HEK293 (cell line): Measurements from ENCODE around the gene SIRPA.

Experiments
- CTCF ChIA-PET: fragments of 350-600 bp; formaldehyde crosslinking; extraction: SDS; loops from one replicate; lab custom pipeline; 2021; ENCODE audit warnings: antibody characterized with exemption; lab: Yijun Ruan, JAX
- POLR2A ChIA-PET: fragments of 300-600 bp; formaldehyde crosslinking; extraction: SDS; loops from one replicate; lab custom pipeline; 2020; ENCODE audit warnings: antibody characterized with exemption, inconsistent platforms; lab: Yijun Ruan, JAX
- H3K27ac ChIP-seq: fragments of 200-500 bp; sonication (Bioruptor generic); 2 replicates; pipeline ENCODE4 v1.5.1; 2014; ENCODE audit warnings: low read depth, low read length, control low read depth, inconsistent platforms; ENCODE audit errors: extremely low read depth
- H3K36me3 ChIP-seq, 2 experiments: fragments of 200-500 bp in 1 of 2; sonication (Bioruptor generic) in 1 of 2; 1 replicate in 1 of 2; 2 replicates in 1 of 2; pipeline ENCODE4 v1.5.1; 2014 to 2017; ENCODE audit warnings: inconsistent platforms in 2 of 2, low read length in 2 of 2; ENCODE audit not compliant: control insufficient read depth in 2 of 2, insufficient read depth in 1 of 2
- H3K4me1 ChIP-seq: fragments of 200-500 bp; sonication (Bioruptor generic); 2 replicates; pipeline ENCODE4 v1.5.1; 2014; ENCODE audit warnings: mild to moderate bottlenecking, low read length, inconsistent platforms; ENCODE audit not compliant: control insufficient read depth, insufficient read depth
- H3K4me3 ChIP-seq: 2 replicates; pipeline ENCODE4 v1.5.1; 2011; ENCODE audit warnings: low read depth, mild to moderate bottlenecking, control low read depth, low read length, moderate library complexity
- H3K9me3 ChIP-seq: fragments of 200-500 bp; sonication (Bioruptor generic); 2 replicates; pipeline ENCODE4 v1.5.1; 2014; ENCODE audit warnings: low read depth, low read length, inconsistent platforms; ENCODE audit not compliant: control insufficient read depth, insufficient read depth
- EGR2 ChIP-seq: fragments of 450-650 bp; formaldehyde crosslinking; IDR thresholded peaks from 2 replicates; pipeline ENCODE4 v1.5.1; 2016; ENCODE audit warnings: low read depth, missing biosample characterization, missing genetic modification characterization
- MYNN ChIP-seq: fragments of 450-650 bp; formaldehyde crosslinking; IDR thresholded peaks from 2 replicates; pipeline ENCODE4 v1.5.1; 2016; ENCODE audit warnings: missing biosample characterization, missing genetic modification characterization, borderline replicate concordance
- OSR2 ChIP-seq: fragments of 450-650 bp; formaldehyde crosslinking; IDR thresholded peaks from 2 replicates; pipeline ENCODE4 v1.5.1; 2016; ENCODE audit warnings: missing biosample characterization, missing genetic modification characterization
- OVOL3 ChIP-seq: fragments of 450-650 bp; formaldehyde crosslinking; IDR thresholded peaks from 2 replicates; pipeline ENCODE4 v1.5.1; 2016; ENCODE audit warnings: missing biosample characterization, missing genetic modification characterization
- PRDM6 ChIP-seq: fragments of 450-650 bp; formaldehyde crosslinking; IDR thresholded peaks from 2 replicates; pipeline ENCODE4 v1.5.1; 2017; ENCODE audit warnings: missing biosample characterization, missing genetic modification characterization
- ZFHX2 ChIP-seq: fragments of 450-650 bp; formaldehyde crosslinking; conservative IDR thresholded peaks from 2 replicates; pipeline ENCODE4 v1.5.1; 2016; ENCODE audit warnings: missing biosample characterization, missing genetic modification characterization
- ZFP3 ChIP-seq: fragments of 450-650 bp; formaldehyde crosslinking; IDR thresholded peaks from 2 replicates; pipeline ENCODE4 v1.5.1; 2016; ENCODE audit warnings: low read depth, missing biosample characterization, missing genetic modification characterization
- ZNF133 ChIP-seq: fragments of 450-650 bp; formaldehyde crosslinking; IDR thresholded peaks from 2 replicates; pipeline ENCODE4 v1.5.1; 2016; ENCODE audit warnings: missing biosample characterization, missing genetic modification characterization
- ZNF157 ChIP-seq: fragments of 450-650 bp; formaldehyde crosslinking; IDR thresholded peaks from 2 replicates; pipeline ENCODE4 v1.5.1; 2016; ENCODE audit warnings: missing biosample characterization, missing genetic modification characterization
- ZNF221 ChIP-seq: fragments of 450-650 bp; formaldehyde crosslinking; IDR thresholded peaks from 2 replicates; pipeline ENCODE4 v1.5.1; 2017; ENCODE audit warnings: missing biosample characterization, missing genetic modification characterization, borderline replicate concordance
- ZNF23 ChIP-seq: fragments of 450-650 bp; formaldehyde crosslinking; IDR thresholded peaks from 2 replicates; pipeline ENCODE4 v1.5.1; 2016; ENCODE audit warnings: missing biosample characterization, missing genetic modification characterization, borderline replicate concordance
- ZNF248 ChIP-seq: fragments of 450-650 bp; formaldehyde crosslinking; IDR thresholded peaks from 2 replicates; pipeline ENCODE4 v1.5.1; 2017; ENCODE audit warnings: missing biosample characterization, missing genetic modification characterization
- ZNF335 ChIP-seq: fragments of 450-650 bp; formaldehyde crosslinking; conservative IDR thresholded peaks from 2 replicates; pipeline ENCODE4 v1.5.1; 2016; ENCODE audit warnings: missing biosample characterization, missing genetic modification characterization
- ZNF341 ChIP-seq: fragments of 450-650 bp; formaldehyde crosslinking; IDR thresholded peaks from 2 replicates; pipeline ENCODE4; 2016; ENCODE audit warnings: low read depth, missing biosample characterization, missing genetic modification characterization
- ZNF366 ChIP-seq: fragments of 450-650 bp; formaldehyde crosslinking; conservative IDR thresholded peaks from 2 replicates; pipeline ENCODE4 v1.5.1; 2016; ENCODE audit warnings: missing biosample characterization, missing genetic modification characterization
- ZNF426 ChIP-seq: fragments of 450-650 bp; formaldehyde crosslinking; IDR thresholded peaks from 2 replicates; pipeline ENCODE4 v1.5.1; 2017; ENCODE audit warnings: missing biosample characterization, missing genetic modification characterization, mild to moderate bottlenecking, inconsistent platforms, moderate library complexity
- ZNF449 ChIP-seq: fragments of 450-650 bp; formaldehyde crosslinking; IDR thresholded peaks from 2 replicates; pipeline ENCODE4 v1.5.1; 2017; ENCODE audit warnings: missing biosample characterization, mild to moderate bottlenecking, missing genetic modification characterization, moderate library complexity
- ZNF48 ChIP-seq: fragments of 450-650 bp; formaldehyde crosslinking; IDR thresholded peaks from 2 replicates; pipeline ENCODE4 v1.5.1; 2016; ENCODE audit warnings: missing biosample characterization, missing genetic modification characterization
- ZNF555 ChIP-seq: fragments of 450-650 bp; formaldehyde crosslinking; conservative IDR thresholded peaks from 2 replicates; pipeline ENCODE4 v1.5.1; 2017; ENCODE audit warnings: missing biosample characterization, mild to moderate bottlenecking, missing genetic modification characterization, inconsistent platforms
- ZNF623 ChIP-seq: fragments of 450-650 bp; formaldehyde crosslinking; IDR thresholded peaks from 2 replicates; pipeline ENCODE4 v1.5.1; 2016; ENCODE audit warnings: missing biosample characterization, missing genetic modification characterization
- ZNF660 ChIP-seq: fragments of 450-650 bp; IDR thresholded peaks from 2 replicates; pipeline ENCODE4 v1.5.1; 2018; ENCODE audit warnings: missing biosample characterization, mild to moderate bottlenecking, missing genetic modification characterization
- ZNF670 ChIP-seq: fragments of 450-650 bp; formaldehyde crosslinking; IDR thresholded peaks from 2 replicates; pipeline ENCODE4 v1.5.1; 2016; ENCODE audit warnings: missing biosample characterization, missing genetic modification characterization, low read depth
- ZNF704 ChIP-seq: fragments of 450-650 bp; formaldehyde crosslinking; IDR thresholded peaks from 2 replicates; pipeline ENCODE4 v1.5.1; 2016; ENCODE audit warnings: missing biosample characterization, missing genetic modification characterization
- ZNF792 ChIP-seq: fragments of 450-650 bp; formaldehyde crosslinking; IDR thresholded peaks from 2 replicates; pipeline ENCODE4 v1.5.1; 2016; ENCODE audit warnings: missing biosample characterization, missing genetic modification characterization
- ZSCAN30 ChIP-seq: fragments of 450-650 bp; IDR thresholded peaks from 2 replicates; pipeline ENCODE4 v1.5.1; 2018; ENCODE audit warnings: missing biosample characterization, mild to moderate bottlenecking, missing genetic modification characterization, moderate library complexity

Gene SIRPA

DNA sequence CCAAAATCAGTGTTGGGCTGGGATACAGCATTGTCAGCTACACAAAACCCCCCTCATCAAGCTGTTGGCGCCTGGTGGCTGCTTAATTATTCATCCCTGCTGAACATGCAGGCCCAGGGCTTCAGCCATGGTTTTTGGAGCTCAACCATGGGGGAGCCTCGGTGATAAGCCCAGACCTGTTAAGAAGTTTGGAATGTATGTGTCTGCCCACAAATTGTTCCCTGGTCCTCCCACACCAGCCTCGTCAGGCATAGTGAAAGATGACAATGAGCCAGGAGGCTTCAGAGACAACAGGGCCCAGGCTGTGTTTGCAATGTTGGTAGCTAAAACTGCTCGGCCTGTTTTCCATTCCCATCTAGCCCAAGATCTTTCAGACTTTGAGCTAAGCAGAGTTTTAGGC is 34.8 kb upstream of the SIRPA start (continued):
- no peak for TF ChIP-seq ZNF660
- peak; percentile 49 for TF ChIP-seq ZFHX2 (tag by site-specific recombination)
- TF ChIP-seq ZNF704 (tag by site-specific recombination): no peak
- TF ChIP-seq ZNF335 (tag by site-specific recombination): no peak
- TF ChIP-seq ZNF426: no peak
- peak; percentile 25; the same call in 1 of the 2 replicates for TF ChIP-seq EGR2 (tag by site-specific recombination)

- Histone ChIP-seq H3K27ac (no peak overlapping the region), H3K36me3 (no peaks in the 10 kb centered on the region), H3K4me1 (no peaks in the 10 kb centered on the region), H3K9me3 (no peaks in the 10 kb centered on the region), H3K4me3 (no peak overlapping the region)
- POLR2A ChIA-PET: no interaction called here
- CTCF ChIA-PET: no interaction called here
- TF ChIP-seq ZNF48 (tag by site-specific recombination) (no peak), ZNF792 (tag by site-specific recombination) (no peak), OVOL3 (tag by site-specific recombination) (no peak), ZNF449 (tag by site-specific recombination) (no peak), ZNF157 (tag by site-specific recombination) (no peak), PRDM6 (tag by site-specific recombination) (no peak), ZNF670 (tag by site-specific recombination) (no peak), ZNF133 (tag by site-specific recombination) (no peak), ZFP3 (tag by site-specific recombination) (no peak), ZNF623 (tag by site-specific recombination) (no peak), ZNF248 (tag by site-specific recombination) (no peak), ZNF341 (no peak), OSR2 (tag by site-specific recombination) (no peak), ZSCAN30 (no peak), ZNF366 (no peak), ZNF23 (tag by site-specific recombination) (no peak), ZNF221 (tag by site-specific recombination) (no peak), MYNN (tag by site-specific recombination) (no peak), ZNF555 (tag by site-specific recombination) (no peak)
Measured at GRCh38 chr20:1861347-1861976, 33.7 kb upstream of the SIRPA start.
